ENCODE measurements around the gene CLDN24.

The CLDN24 gene

GRCh38 chr4:183272384-183272783, 49.8 kb downstream of the CLDN24 start:
- no peak for DNase-seq

Measured in DMS79 (cell line).